ENCODE results near the gene POU2AF2.
A peak's percentile ranks its signal among the peaks of the same experiment; 100 is the strongest.

POU2AF2 gene

DNA sequence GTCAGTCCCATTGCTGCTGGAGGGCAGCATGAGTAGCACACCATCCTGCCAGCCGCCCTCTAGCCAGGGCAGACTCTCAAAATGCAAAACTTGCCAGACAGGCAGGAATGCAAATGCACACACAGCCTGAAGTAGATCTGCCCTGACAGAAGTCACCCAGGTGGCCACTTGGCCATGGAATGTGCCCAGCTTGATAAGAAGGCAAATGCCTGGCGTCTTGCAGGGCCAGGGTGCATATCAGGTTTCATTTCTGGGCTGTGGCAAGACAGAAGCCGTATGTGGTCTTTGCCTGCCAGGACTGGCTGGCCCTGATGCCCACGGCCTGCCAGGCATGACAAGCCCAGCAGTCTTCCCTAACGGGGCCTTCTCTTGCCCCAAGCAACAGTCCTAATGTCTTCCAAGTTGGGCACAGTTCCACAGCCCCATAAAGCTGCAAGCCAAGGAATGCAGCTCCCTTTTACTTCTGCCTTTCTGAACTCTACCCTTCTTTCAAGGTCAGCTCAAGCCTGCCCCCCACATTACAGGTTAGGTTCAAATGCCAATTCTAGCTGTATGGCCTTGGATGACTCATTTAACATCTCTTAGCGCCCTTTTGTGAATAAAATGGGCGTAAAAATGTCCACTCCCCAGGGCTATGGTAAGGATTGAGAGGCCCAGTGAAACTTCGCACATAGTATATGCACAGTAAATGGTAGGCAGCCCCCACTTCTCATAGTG, 82.5 kb downstream of the POU2AF2 start:
- H3K4me3 ChIP-seq (ENCODE audit: low read depth, low read length): no peak overlapping the region
- no peaks in the 10 kb centered on the region; the same call in 1 of the 2 replicates for H3K4me1 ChIP-seq
- H3K27me3 ChIP-seq: peaks cover 83% of the 10 kb centered on the region
- H3K9me3 ChIP-seq: no peaks in the 10 kb centered on the region
- H3K36me3 ChIP-seq: no peaks in the 10 kb centered on the region
- TF ChIP-seq, protein P1, sequence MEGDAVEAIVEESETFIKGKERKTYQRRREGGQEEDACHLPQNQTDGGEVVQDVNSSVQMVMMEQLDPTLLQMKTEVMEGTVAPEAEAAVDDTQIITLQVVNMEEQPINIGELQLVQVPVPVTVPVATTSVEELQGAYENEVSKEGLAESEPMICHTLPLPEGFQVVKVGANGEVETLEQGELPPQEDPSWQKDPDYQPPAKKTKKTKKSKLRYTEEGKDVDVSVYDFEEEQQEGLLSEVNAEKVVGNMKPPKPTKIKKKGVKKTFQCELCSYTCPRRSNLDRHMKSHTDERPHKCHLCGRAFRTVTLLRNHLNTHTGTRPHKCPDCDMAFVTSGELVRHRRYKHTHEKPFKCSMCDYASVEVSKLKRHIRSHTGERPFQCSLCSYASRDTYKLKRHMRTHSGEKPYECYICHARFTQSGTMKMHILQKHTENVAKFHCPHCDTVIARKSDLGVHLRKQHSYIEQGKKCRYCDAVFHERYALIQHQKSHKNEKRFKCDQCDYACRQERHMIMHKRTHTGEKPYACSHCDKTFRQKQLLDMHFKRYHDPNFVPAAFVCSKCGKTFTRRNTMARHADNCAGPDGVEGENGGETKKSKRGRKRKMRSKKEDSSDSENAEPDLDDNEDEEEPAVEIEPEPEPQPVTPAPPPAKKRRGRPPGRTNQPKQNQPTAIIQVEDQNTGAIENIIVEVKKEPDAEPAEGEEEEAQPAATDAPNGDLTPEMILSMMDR (IDR thresholded peaks at IDR 0.05; ENCODE audit: low read depth, low read length): no peak
- no peak for DNase-seq

- H3K36me3 ChIP-seq: no peaks in the 10 kb centered on the region
- DNase-seq: no peak
- H3K9me3 ChIP-seq: no peaks in the 10 kb centered on the region
- H3K27me3 ChIP-seq: peaks cover 85% of the 10 kb centered on the region
- TF ChIP-seq, protein P1 (IDR thresholded peaks at IDR 0.05; ENCODE audit: low read depth, low read length): no peak
- H3K4me3 ChIP-seq (ENCODE audit: low read depth, low read length): no peak overlapping the region
- no peaks in the 10 kb centered on the region; the same call in 1 of the 2 replicates for H3K4me1 ChIP-seq
These were observed 84.0 kb downstream of the POU2AF2 start for GRCh38 chr11:111329306-111330204.

GRCh38 chr11:111330234-111330893, 84.8 kb downstream of the POU2AF2 start:
- TF ChIP-seq, protein P1 (IDR thresholded peaks at IDR 0.05; ENCODE audit: low read depth, low read length): no peak
- Histone ChIP-seq H3K4me3 (ENCODE audit: low read depth, low read length) (no peak overlapping the region), H3K36me3 (no peaks in the 10 kb centered on the region), H3K9me3 (no peaks in the 10 kb centered on the region), H3K27me3 (peaks cover 85% of the 10 kb centered on the region), H3K4me1 (no peaks in the 10 kb centered on the region; the same call in 1 of the 2 replicates)
- DNase-seq: no peak

- peak; percentile 27 for DNase-seq
These were observed 86.4 kb downstream of the POU2AF2 start for GRCh38 chr11:111331711-111332479.

More at GRCh38 chr11:111331711-111332479, 86.4 kb downstream of the POU2AF2 start:
- peaks cover 89% of the 10 kb centered on the region for H3K27me3 ChIP-seq
- H3K4me1 ChIP-seq: no peaks in the 10 kb centered on the region; the same call in 1 of the 2 replicates
- H3K36me3 ChIP-seq: no peaks in the 10 kb centered on the region
- no peak overlapping the region for H3K4me3 ChIP-seq (ENCODE audit: low read depth, low read length)
- H3K9me3 ChIP-seq: no peaks in the 10 kb centered on the region
- TF ChIP-seq, protein P1 (IDR thresholded peaks at IDR 0.05; ENCODE audit: low read depth, low read length): no peak

Data from BE2C (cell line).